ENCODE data around the gene WNT3.

WNT3 gene

DNA sequence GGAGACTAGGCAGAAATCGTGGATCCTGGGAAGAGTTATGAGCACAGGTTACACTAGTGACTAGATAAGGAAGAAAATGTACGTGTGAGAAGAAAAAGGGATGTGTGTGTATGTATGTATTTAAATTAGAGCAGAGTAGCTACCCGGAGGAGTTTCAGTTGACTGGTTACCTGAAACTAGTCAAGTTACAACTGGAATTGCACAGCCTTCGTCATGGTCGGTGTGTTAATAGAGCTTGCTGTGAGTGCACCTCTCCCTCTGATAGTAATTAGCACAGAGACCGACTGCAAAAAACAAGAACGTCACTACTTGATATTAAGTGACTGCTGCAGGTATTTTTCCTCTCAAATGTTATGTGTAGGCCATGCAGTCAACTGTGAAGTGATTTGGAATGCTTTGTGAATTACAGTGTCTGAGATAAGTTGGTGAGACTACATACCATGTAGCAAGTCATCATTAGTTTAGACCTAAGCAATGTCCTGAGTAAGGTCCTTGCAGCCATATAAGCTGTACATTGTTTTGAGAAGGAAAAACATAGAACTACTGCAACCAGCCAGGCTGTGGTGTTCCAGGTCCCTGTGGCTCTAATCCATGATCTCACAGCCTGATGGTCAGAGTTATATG is 95.7 kb downstream of the WNT3 start:
- DNase-seq: no peak

GRCh38 chr17:46720408-46720807 is 98.1 kb downstream of the WNT3 start:
- DNase-seq: no peak

- DNase-seq: no peak
Measured at GRCh38 chr17:46719891-46720290, 98.6 kb downstream of the WNT3 start.

- DNase-seq: no peak
Measured at GRCh38 chr17:46717999-46718398, 100.5 kb downstream of the WNT3 start.
